GM13977 (cell line): ENCODE measurements around the gene DGKE.

Source experiments
- DNase-seq: peaks from one replicate; pipeline ENCODE4 v3.0.0; 2012; ENCODE audit warnings: low spot score
- in situ Hi-C: fragments of 300-500 bp; cut with MboI; formaldehyde crosslinking; loops from one replicate; pipeline ENCODE4 v1.12.0; 2022; ENCODE audit warnings: low sequenced_read_pairs, low pct_unique_long_range_greater_than_20kb, mixed read lengths, inconsistent platforms; ENCODE audit not compliant: unreplicated experiment
- TF ChIP-seq, protein P1 (sequence below): IDR thresholded peaks from 2 replicates; pipeline ENCODE4 v1.5.1; 2012; ENCODE audit warnings: mild to moderate bottlenecking, control low read depth; ENCODE audit not compliant: insufficient read depth; ENCODE audit errors: extremely low read depth, missing control alignments

DGKE gene

DNA sequence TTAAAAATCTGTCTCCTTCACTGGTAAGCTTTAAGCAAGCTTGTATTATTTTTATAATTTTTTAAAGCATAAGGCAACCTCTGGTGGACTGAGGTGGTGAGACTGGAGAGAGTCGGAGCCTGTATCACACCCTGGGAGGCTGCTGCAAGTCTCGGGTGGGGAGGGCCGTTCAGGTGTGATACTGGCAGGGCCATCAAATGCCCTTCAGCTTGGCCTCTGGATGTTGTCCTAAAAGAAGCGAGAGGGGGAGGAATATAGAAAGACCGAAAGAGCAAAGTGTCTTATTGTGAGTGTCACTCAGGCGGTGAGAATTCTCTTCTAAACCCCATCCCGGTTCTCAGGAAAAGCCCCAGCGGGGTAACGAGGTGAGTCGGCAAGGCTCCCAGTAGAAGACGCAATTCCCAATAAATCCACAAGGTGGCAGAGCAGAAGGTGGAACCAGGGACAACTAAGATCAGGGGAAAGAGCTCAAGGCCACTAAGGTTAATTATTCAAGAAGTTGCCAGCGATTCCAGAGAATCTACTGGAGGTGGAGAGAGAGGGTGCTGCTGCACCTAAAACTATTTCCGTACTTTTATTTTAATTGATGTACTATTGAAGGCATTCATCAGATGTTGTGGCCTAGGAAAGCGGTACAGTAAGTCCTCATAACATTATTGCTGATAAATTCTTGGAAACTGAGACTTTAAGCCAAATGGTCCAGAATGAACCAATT is 14.4 kb upstream of the DGKE start:
- DNase-seq: peak; percentile 78
- in situ Hi-C loops: loop anchor here (5.0 kb wide), 1 partner anchor 118 kb away; no protein-coding TSS in a partner anchor
- TF ChIP-seq, protein P1, sequence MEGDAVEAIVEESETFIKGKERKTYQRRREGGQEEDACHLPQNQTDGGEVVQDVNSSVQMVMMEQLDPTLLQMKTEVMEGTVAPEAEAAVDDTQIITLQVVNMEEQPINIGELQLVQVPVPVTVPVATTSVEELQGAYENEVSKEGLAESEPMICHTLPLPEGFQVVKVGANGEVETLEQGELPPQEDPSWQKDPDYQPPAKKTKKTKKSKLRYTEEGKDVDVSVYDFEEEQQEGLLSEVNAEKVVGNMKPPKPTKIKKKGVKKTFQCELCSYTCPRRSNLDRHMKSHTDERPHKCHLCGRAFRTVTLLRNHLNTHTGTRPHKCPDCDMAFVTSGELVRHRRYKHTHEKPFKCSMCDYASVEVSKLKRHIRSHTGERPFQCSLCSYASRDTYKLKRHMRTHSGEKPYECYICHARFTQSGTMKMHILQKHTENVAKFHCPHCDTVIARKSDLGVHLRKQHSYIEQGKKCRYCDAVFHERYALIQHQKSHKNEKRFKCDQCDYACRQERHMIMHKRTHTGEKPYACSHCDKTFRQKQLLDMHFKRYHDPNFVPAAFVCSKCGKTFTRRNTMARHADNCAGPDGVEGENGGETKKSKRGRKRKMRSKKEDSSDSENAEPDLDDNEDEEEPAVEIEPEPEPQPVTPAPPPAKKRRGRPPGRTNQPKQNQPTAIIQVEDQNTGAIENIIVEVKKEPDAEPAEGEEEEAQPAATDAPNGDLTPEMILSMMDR: peak; percentile 83

DNA sequence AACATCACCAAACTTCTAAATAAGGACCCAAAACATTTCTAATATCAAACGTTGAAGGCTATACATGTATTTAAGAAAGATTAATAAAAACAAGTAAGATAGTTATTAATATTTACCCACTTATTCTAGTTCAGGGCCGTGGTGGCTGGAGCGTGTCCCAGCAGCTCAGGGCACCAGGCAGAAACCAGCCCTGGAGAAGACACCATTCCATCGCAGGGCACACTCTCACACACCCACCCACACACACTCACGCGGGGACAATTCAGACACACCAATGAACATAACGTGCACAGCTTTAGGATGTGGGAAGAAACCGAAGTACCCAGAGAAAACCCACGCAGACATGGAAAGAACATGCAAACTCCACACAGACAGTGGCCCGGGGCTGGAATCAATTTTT is 13.7 kb upstream of the DGKE start:
- in situ Hi-C loops: no loop called here
- DNase-seq: no peak
- TF ChIP-seq, protein P1: no peak

DNA sequence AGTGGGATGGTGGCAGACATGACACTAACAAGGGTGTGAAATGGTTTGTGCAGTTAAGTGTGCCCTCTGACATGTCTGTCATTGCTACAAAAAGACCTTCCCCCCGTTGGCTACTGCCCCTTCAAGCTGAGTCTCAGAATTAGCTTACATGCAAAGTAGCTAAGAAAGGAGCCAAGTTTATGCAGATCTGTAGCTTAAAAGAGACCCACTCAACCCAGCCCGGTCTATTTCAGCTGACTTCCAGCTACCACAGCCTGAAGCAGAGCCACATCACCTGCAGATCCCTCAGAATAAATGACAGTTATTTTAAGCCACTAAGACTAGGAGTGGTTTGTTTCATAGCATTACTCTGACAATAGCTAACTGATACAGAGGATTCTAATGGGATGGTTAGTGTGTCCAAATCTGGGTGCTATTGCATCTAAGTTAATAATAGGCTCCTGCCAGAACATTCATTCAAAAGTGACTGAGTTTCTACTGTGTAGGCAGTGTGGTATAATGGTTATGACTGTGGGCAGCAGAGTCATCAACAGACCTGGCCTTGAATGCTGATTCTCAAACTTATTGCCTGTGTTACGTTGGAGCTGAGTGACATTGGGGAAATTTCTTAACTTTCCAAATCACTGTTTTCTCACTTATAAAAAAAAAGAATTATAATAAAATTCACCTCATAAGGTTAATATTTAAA is 12.0 kb upstream of the DGKE start:
- no peak for DNase-seq
- TF ChIP-seq, protein P1: no peak
- in situ Hi-C loops: no loop called here

DNA sequence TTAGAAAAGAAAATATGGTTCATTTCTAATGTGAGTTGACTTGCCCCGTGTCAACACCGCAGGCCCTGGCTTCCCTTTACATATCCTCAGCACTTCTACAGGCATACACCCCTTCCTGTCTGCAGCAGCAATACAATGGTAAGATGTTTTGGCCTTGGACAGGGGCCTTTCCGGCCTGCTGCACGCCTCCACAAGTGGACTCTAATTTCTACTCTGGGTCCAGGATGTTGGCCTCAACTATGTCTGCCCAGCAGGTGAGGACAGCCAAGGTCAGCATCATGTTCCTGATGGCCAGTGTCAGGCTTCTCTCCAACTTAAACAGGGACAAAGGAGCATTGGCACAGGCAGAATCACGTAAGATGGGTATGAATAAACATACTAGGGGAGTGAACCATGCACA is 11.2 kb upstream of the DGKE start:
- DNase-seq: no peak
- in situ Hi-C loops: no loop called here
- TF ChIP-seq, protein P1: no peak

DNA sequence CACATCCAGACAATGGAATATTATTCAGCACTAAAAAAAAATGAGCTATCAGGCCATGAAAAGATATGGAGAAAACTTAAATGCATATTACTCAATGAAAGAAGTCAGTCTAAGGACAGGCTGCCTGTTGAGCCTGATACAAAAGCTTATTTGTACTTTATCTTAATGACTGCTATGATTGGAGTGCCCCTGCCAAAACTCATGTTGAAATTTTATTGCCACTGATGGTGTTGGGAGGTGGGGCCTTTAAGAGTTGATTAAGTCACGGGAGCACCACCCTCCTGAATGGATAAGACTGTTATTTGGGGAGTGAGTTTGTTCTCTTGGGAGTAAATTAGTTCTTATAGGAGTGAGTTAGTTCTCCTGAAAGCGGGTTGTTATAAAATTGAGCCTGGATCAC is 10.1 kb upstream of the DGKE start:
- DNase-seq: no peak
- in situ Hi-C loops: no loop called here
- TF ChIP-seq, protein P1: no peak

DNA sequence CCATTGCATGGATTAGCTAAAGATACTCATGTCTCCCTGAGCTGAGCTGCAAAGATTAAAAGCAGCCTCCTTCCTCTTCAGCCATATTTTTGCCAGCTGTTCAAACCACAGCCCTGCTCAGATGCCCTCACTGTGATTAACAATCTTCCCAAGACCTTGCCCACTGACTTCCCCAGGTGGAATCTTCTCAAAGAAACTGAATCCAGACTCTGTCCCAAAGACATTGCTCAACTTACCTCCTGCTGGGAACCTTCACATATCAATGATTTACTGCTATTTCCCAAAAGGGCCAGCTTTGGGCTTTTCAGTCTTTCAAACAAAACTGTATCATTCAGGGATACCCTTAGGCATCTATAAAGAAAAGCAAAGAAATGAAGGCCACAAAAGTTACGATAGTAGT is 9.4 kb upstream of the DGKE start:
- in situ Hi-C loops: no loop called here
- DNase-seq: no peak
- TF ChIP-seq, protein P1: no peak
